ENCODE data around the gene CACNA2D3. TPM values are rescaled to one million over a fixed set of nuclear protein-coding genes. Genes with fewer than 3 reads are reported as not detected.

The CACNA2D3 gene
- total and polyA plus RNA-seq, 2 donors from 2014 or later: 5.7 to 11.2 TPM

DNA sequence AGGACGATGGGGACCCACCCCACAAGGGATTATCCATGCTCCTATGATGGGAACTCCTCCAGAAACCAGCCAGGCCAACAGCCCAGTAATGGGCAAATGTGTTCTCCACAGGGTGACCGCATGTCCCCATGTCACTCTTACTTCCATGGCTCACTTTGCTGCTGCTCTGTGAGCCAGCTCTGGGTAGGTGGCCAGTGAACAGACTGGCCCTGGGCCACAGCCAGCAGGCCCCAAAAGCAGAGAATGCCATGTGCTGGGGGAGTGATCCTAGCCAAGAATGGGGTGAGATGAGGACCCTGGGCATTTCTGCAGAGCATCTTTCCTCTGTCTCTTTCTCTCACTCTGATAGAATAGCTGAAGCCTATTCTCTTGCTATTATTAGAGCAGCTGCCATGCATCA, 414.1 kb downstream of the CACNA2D3 start:
- DNase-seq (no peak), FAIRE-seq (no peak)
- intact Hi-C loops (cut with DNase I): no loop called here

DNA sequence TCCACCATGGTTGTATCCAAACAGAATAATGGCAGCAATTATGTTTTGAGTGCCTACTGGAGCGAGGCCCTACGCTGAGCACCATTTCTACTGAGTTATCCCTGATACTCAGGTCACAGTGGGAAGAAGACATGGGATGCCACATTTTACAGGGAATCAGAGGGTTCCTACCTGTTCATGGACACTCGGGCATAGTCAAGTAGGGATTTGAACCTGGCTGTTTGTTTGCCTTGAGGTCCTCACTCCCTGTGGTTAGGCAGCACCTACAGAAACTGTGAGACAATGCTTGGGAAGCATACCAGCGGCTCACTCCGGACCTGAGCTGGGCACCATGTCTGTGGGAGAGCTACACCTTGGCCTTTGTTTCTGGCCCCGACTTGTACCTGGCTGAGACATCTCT, 415.2 kb downstream of the CACNA2D3 start:
- TF ChIP-seq CTCF (IDR thresholded peaks at IDR 0.05; ENCODE audit: borderline replicate concordance, extremely low read depth, insufficient read depth): no peak
- Histone ChIP-seq H3K36me3 (ENCODE audit: control insufficient read depth in 2 of 3, insufficient read depth in 3 of 3, low read length in 3 of 3) (no peaks in the 10 kb centered on the region), H3K9ac (ENCODE audit: low read length in 3 of 3) (no peak overlapping the region), H3K27ac (ENCODE audit: low read depth in 2 of 2, low read length in 2 of 2) (no peak overlapping the region), H3K27me3 (ENCODE audit: control insufficient read depth, insufficient read depth, low read length) (no peaks in the 10 kb centered on the region), H3K9me3 (ENCODE audit: control insufficient read depth in 2 of 3, insufficient read depth in 1 of 3, low read length in 3 of 3) (no peaks in the 10 kb centered on the region), H3K4me1 (ENCODE audit: control insufficient read depth in 2 of 3, insufficient read depth in 2 of 3, low read depth in 1 of 3, low read length in 3 of 3) (no peaks in the 10 kb centered on the region), H3K4me3 (ENCODE audit: low read length in 3 of 3) (no peak overlapping the region)
- intact Hi-C loops (cut with DNase I): no loop called here
- DNase-seq (no peak), FAIRE-seq (no peak)

More for the DNA sequence above, 414.1 kb downstream of the CACNA2D3 start:
- no peaks in the 10 kb centered on the region for H3K36me3 ChIP-seq (ENCODE audit: control insufficient read depth in 2 of 3, insufficient read depth in 3 of 3, low read length in 3 of 3)
- no peaks in the 10 kb centered on the region for H3K27me3 ChIP-seq (ENCODE audit: control insufficient read depth, insufficient read depth, low read length)
- no peaks in the 10 kb centered on the region for H3K9me3 ChIP-seq (ENCODE audit: control insufficient read depth in 2 of 3, insufficient read depth in 1 of 3, low read length in 3 of 3)
- no peak overlapping the region for H3K27ac ChIP-seq (ENCODE audit: low read depth in 2 of 2, low read length in 2 of 2)
- no peak overlapping the region for H3K9ac ChIP-seq (ENCODE audit: low read length in 3 of 3)
- no peak for TF ChIP-seq CTCF (IDR thresholded peaks at IDR 0.05; ENCODE audit: borderline replicate concordance, extremely low read depth, insufficient read depth)
- H3K4me1 ChIP-seq (ENCODE audit: control insufficient read depth in 2 of 3, insufficient read depth in 2 of 3, low read depth in 1 of 3, low read length in 3 of 3): no peaks in the 10 kb centered on the region
- no peak overlapping the region for H3K4me3 ChIP-seq (ENCODE audit: low read length in 3 of 3)

GRCh38 chr3:54538346-54538745, 416.0 kb downstream of the CACNA2D3 start:
- Histone ChIP-seq H3K4me3 (ENCODE audit: low read length in 3 of 3) (no peak overlapping the region), H3K9ac (ENCODE audit: low read length in 3 of 3) (no peak overlapping the region), H3K27me3 (ENCODE audit: control insufficient read depth, insufficient read depth, low read length) (no peaks in the 10 kb centered on the region), H3K27ac (ENCODE audit: low read depth in 2 of 2, low read length in 2 of 2) (no peak overlapping the region), H3K36me3 (ENCODE audit: control insufficient read depth in 2 of 3, insufficient read depth in 3 of 3, low read length in 3 of 3) (no peaks in the 10 kb centered on the region), H3K9me3 (ENCODE audit: control insufficient read depth in 2 of 3, insufficient read depth in 1 of 3, low read length in 3 of 3) (no peaks in the 10 kb centered on the region), H3K4me1 (ENCODE audit: control insufficient read depth in 2 of 3, insufficient read depth in 2 of 3, low read depth in 1 of 3, low read length in 3 of 3) (no peaks in the 10 kb centered on the region)
- no peak for FAIRE-seq
- intact Hi-C loops (cut with DNase I): no loop called here
- no peak for TF ChIP-seq CTCF (IDR thresholded peaks at IDR 0.05; ENCODE audit: borderline replicate concordance, extremely low read depth, insufficient read depth)
- DNase-seq: peak in 1 of 5 donors; percentile 24

DNA sequence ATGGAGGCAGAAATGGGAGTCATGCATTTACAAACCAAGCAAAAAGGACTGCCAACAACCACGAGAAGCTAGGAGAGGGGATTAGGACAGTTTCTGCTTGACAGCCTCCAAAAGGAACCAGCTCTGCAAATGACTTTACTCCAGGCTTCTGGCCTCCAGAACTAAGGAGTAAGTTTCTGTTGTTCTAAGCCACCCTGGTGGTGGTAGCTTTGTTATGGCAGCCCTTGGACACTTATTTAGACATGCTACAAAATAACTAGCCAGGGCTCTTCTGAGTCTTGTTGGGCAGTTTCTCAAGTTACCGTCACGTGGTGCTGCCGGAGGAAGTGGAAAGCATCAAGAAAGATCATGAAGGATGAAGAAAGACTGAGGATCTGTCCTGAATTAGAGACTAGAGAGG, 419.0 kb downstream of the CACNA2D3 start:
- no peaks in the 10 kb centered on the region for H3K36me3 ChIP-seq (ENCODE audit: control insufficient read depth in 2 of 3, insufficient read depth in 3 of 3, low read length in 3 of 3)
- no peak for FAIRE-seq
- no peak overlapping the region for H3K27ac ChIP-seq (ENCODE audit: low read depth in 2 of 2, low read length in 2 of 2)
- H3K27me3 ChIP-seq (ENCODE audit: control insufficient read depth, insufficient read depth, low read length): no peaks in the 10 kb centered on the region
- DNase-seq: no peak
- H3K4me3 ChIP-seq (ENCODE audit: low read length in 3 of 3): no peak overlapping the region
- TF ChIP-seq CTCF (IDR thresholded peaks at IDR 0.05; ENCODE audit: borderline replicate concordance, extremely low read depth, insufficient read depth): no peak
- H3K9me3 ChIP-seq (ENCODE audit: control insufficient read depth in 2 of 3, insufficient read depth in 1 of 3, low read length in 3 of 3): no peaks in the 10 kb centered on the region
- intact Hi-C loops (cut with DNase I): no loop called here
- H3K4me1 ChIP-seq (ENCODE audit: control insufficient read depth in 2 of 3, insufficient read depth in 2 of 3, low read depth in 1 of 3, low read length in 3 of 3): no peaks in the 10 kb centered on the region
- no peak overlapping the region for H3K9ac ChIP-seq (ENCODE audit: low read length in 3 of 3)

Data from kidney (tissue), 14 donors.